Measurements from ENCODE around the gene MCEMP1. TPM values are rescaled to one million over a fixed set of nuclear protein-coding genes. Genes with fewer than 3 reads are reported as not detected.

MCEMP1 gene
- not detected in 2 replicates for total RNA-seq (2014; rRNA removed; shearing (Covaris generic))

GRCh38 chr19:7676854-7677253, at the start of gene MCEMP1:
MCEMP1 (plus strand) TSS chr19:7677090; CDS start chr19:7677121, 31 bp downstream.
- Histone ChIP-seq H3K36me3 (replicated peaks; ENCODE audit: control insufficient read depth, insufficient read depth, low read length) (no peaks in the 10 kb centered on the region), H3K27me3 (ENCODE audit: control insufficient read depth, insufficient read depth, low read length) (peaks cover 12% of the 10 kb centered on the region), H3K4me3 (ENCODE audit: insufficient read depth, low read depth, low read length) (no peak within 1 kb of the TSS)
- no peak for DNase-seq

- Histone ChIP-seq H3K4me3 (ENCODE audit: insufficient read depth, low read depth, low read length) (no peak overlapping the region), H3K27me3 (ENCODE audit: control insufficient read depth, insufficient read depth, low read length) (no peaks in the 10 kb centered on the region), H3K36me3 (replicated peaks; ENCODE audit: control insufficient read depth, insufficient read depth, low read length) (peaks cover 8% of the 10 kb centered on the region)
- DNase-seq = no peak
Measured at GRCh38 chr19:7627166-7627565, 49.7 kb upstream of the MCEMP1 start.

- peak overlapping the region; percentile 95 for H3K4me3 ChIP-seq (ENCODE audit: insufficient read depth, low read depth, low read length)
- peaks cover 4% of the 10 kb centered on the region for H3K36me3 ChIP-seq (replicated peaks; ENCODE audit: control insufficient read depth, insufficient read depth, low read length)
- no peaks in the 10 kb centered on the region; the same call in 1 of the 2 replicates for H3K27me3 ChIP-seq (ENCODE audit: control insufficient read depth, insufficient read depth, low read length)
- no peak for DNase-seq
Measured at GRCh38 chr19:7628589-7629311, 48.1 kb upstream of the MCEMP1 start.

- peak; percentile 99 for DNase-seq
- H3K36me3 ChIP-seq (replicated peaks; ENCODE audit: control insufficient read depth, insufficient read depth, low read length) = peaks cover 4% of the 10 kb centered on the region
- H3K4me3 ChIP-seq (ENCODE audit: insufficient read depth, low read depth, low read length) = peak within 1 kb of the TSS; percentile 95
- no peaks in the 10 kb centered on the region; the same call in 1 of the 2 replicates for H3K27me3 ChIP-seq (ENCODE audit: control insufficient read depth, insufficient read depth, low read length)
Measured at GRCh38 chr19:7629347-7630054, 47.4 kb upstream of the MCEMP1 start, which contains the start of the genes PET100 and XAB2. PET100 (plus strand) TSS chr19:7629793; CDS start chr19:7629834, 41 bp downstream. XAB2 (minus strand) TSS chr19:7629545; CDS start chr19:7629527, 18 bp downstream.

GRCh38 chr19:7631577-7631976, 45.3 kb upstream of the MCEMP1 start:
- no peak for DNase-seq
- peaks cover 18% of the 10 kb centered on the region for H3K27me3 ChIP-seq (ENCODE audit: control insufficient read depth, insufficient read depth, low read length)
- H3K36me3 ChIP-seq (replicated peaks; ENCODE audit: control insufficient read depth, insufficient read depth, low read length) = peaks cover 3% of the 10 kb centered on the region
- no peak overlapping the region for H3K4me3 ChIP-seq (ENCODE audit: insufficient read depth, low read depth, low read length)

DNA sequence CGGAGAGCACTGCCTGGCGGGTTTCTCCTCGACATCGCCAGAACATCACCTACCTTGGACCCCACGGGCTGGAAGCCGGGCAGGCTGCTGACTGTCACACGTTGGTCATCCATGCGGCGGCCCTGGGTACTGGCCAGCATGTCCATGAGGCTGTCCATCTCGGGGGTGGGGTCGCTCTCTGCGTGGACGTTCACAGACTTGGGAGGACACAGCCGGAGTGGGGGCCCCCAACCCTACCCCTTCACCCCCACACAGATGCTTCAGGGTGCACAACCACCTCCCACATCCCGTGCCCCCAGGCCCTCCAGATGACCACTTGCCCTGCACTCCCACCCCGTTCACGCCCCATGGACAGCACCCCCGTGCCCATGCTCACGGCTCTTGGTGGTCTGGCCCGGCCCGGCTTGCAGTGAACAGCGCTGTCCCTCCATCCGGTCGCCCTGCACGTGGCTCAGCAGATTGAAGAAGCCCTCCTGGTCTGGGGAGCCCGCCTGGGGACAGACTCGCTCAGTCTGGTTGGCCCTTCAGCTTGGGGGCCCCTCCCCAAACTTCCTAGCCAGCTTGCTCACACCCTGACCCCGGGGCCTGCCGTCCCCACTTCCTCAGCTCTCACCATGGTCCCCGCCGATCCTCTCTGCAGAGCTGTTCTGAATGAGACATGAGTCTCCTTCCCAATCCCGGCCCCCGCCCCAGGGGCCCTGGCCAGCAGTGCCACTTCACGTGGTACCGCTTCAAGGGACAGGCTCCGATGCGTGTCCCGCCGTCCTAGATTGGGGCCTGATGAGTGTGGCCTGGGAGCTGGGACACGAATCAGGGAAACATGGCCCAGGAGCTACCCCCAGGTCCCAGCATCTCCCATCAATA, 44.3 kb upstream of the MCEMP1 start:
- H3K36me3 ChIP-seq (replicated peaks; ENCODE audit: control insufficient read depth, insufficient read depth, low read length) = no peaks in the 10 kb centered on the region; the same call in 1 of the 2 replicates
- H3K4me3 ChIP-seq (ENCODE audit: insufficient read depth, low read depth, low read length) = no peak overlapping the region
- peaks cover 19% of the 10 kb centered on the region for H3K27me3 ChIP-seq (ENCODE audit: control insufficient read depth, insufficient read depth, low read length)
- DNase-seq = no peak

DNA sequence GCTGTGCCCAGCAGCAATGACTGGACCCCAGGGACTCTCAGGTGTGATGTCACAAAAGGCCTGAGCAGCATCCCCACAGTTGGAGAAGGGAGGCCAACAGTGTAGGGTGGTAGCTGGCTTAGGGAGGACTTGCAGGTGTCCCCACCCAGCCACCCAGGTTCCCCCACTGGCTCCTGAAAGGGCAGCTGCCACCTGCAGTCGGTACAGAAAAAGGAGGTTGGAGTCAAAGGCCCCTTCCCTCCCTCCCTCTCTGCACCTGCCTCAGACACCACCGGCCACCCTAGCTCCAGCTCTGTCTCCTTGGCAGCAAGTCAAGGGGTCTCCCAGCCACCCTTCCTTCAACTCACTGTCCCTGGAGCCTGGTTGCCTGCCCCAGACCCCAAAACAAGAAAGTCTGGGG, 43.2 kb upstream of the MCEMP1 start, which contains the start of gene PCP2:
PCP2 (minus strand) TSS at position 22 of the 400 bp plus-strand sequence. CDS start 262 bp downstream, outside the sequence.
- Histone ChIP-seq H3K36me3 (replicated peaks; ENCODE audit: control insufficient read depth, insufficient read depth, low read length) (no peaks in the 10 kb centered on the region; the same call in 1 of the 2 replicates), H3K4me3 (ENCODE audit: insufficient read depth, low read depth, low read length) (no peak within 1 kb of the TSS), H3K27me3 (ENCODE audit: control insufficient read depth, insufficient read depth, low read length) (peaks cover 19% of the 10 kb centered on the region)
- no peak for DNase-seq

DNA sequence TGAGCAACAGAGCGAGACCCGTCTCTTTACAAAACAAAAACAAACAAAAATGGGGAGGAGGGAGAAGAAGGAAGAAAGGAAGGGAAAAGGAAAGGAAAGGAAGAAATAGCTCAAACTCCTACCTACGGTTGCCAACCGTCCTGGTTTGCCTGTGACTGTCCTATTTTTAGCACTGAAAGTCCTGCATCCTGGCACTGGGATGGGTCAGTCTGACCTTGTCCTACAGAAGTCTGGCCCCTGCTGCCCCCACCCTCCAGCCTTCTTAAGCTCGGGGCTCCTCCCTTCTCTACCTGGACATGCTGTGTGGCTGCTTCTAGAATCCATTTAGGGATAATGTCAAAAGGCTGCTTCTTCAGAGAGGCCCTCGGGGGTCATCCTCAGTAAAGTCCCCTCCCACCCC, 41.2 kb upstream of the MCEMP1 start:
- peaks cover 3% of the 10 kb centered on the region for H3K36me3 ChIP-seq (replicated peaks; ENCODE audit: control insufficient read depth, insufficient read depth, low read length)
- no peak for DNase-seq
- H3K4me3 ChIP-seq (ENCODE audit: insufficient read depth, low read depth, low read length) = no peak overlapping the region
- H3K27me3 ChIP-seq (ENCODE audit: control insufficient read depth, insufficient read depth, low read length) = peaks cover 19% of the 10 kb centered on the region

DNA sequence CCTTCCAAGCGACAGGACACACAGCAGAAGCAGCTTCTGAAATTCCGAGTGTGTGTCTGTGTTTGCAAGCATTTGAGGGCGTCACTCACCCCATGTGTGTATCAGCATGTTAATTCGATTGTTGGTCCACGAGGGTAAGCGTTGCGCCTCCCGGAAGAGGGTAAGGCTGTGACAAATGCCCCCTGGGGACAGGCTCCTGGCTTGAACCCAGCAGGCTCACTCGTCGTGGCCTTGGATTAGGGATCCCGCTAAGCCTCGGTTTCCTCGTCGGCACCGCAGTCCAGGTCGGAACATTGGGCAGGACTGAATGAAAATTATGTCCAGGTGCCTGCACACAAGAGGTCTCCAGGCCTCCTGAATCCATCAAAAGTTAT, 40.6 kb upstream of the MCEMP1 start:
- Histone ChIP-seq H3K36me3 (replicated peaks; ENCODE audit: control insufficient read depth, insufficient read depth, low read length) (peaks cover 3% of the 10 kb centered on the region), H3K4me3 (ENCODE audit: insufficient read depth, low read depth, low read length) (no peak overlapping the region), H3K27me3 (ENCODE audit: control insufficient read depth, insufficient read depth, low read length) (peaks cover 19% of the 10 kb centered on the region)
- no peak for DNase-seq

DNA sequence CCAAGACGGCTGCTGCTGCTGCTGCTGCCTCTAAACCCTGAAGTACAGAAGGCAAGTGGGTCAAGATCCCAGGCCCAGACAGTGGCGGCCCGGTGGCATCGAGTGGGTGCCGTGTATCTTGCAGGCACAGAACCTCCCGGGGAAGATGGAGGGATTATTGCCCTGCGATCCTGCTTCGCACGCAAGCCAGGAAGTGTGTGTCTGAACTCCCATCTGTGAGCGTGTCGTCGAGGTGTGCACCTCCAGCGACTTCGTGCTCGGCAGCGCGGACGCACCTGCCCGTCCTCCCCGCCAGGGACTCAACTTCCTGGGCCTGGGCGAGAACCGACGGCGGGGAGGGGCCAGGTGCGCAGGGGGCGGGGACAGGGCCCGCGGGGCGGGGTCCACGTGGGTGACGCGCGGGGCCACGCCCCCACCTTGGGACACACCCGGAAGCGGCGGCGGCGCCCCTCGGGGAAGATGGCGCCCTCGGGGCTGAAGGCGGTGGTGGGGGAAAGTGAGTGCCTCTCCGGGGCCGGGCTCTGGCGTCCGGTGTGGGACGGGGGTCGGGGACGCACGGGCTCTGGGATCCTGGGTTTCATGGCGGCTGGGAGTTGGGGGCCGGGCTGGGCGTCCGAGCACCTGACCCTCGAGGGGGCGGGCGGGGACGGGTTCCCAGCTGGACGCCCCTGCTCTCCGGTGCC, 40.1 kb upstream of the MCEMP1 start, which contains the start of gene STXBP2:
STXBP2 (plus strand) TSS at position 420 of the 683 bp plus-strand sequence; CDS start at position 460, 40 bp downstream.
- DNase-seq = peak; percentile 100
- Histone ChIP-seq H3K27me3 (ENCODE audit: control insufficient read depth, insufficient read depth, low read length) (peaks cover 19% of the 10 kb centered on the region), H3K36me3 (replicated peaks; ENCODE audit: control insufficient read depth, insufficient read depth, low read length) (peaks cover 3% of the 10 kb centered on the region), H3K4me3 (ENCODE audit: insufficient read depth, low read depth, low read length) (peak within 1 kb of the TSS; percentile 58)

GRCh38 chr19:7637374-7638256, 39.3 kb upstream of the MCEMP1 start:
- peak; percentile 81 for DNase-seq
- peaks cover 3% of the 10 kb centered on the region for H3K36me3 ChIP-seq (replicated peaks; ENCODE audit: control insufficient read depth, insufficient read depth, low read length)
- H3K4me3 ChIP-seq (ENCODE audit: insufficient read depth, low read depth, low read length) = peak overlapping the region; percentile 58
- H3K27me3 ChIP-seq (ENCODE audit: control insufficient read depth, insufficient read depth, low read length) = peaks cover 19% of the 10 kb centered on the region

- H3K4me3 ChIP-seq (ENCODE audit: insufficient read depth, low read depth, low read length) = no peak overlapping the region
- no peak for DNase-seq
- peaks cover 19% of the 10 kb centered on the region for H3K27me3 ChIP-seq (ENCODE audit: control insufficient read depth, insufficient read depth, low read length)
- H3K36me3 ChIP-seq (replicated peaks; ENCODE audit: control insufficient read depth, insufficient read depth, low read length) = peaks cover 3% of the 10 kb centered on the region
Measured at GRCh38 chr19:7638802-7639465, 38.0 kb upstream of the MCEMP1 start.

All from H7 (cell line).